Measurements from ENCODE around the gene CSF2RB. TPM values are rescaled to one million over a fixed set of nuclear protein-coding genes. Genes with fewer than 3 reads are reported as not detected.

Gene CSF2RB
- total RNA-seq, 1 donor from 2014 or later, result 0.05 TPM

GRCh38 chr22:36938028-36938425 lies 24.6 kb downstream of the CSF2RB start:
- no peaks in the 10 kb centered on the region for H3K36me3 Mint-ChIP-seq (ENCODE audit: low read depth)
- DNase-seq (ENCODE audit: low spot score), result no peak
- no peaks in the 10 kb centered on the region for H3K4me1 Mint-ChIP-seq (ENCODE audit: low read depth)
- peaks cover 26% of the 10 kb centered on the region for H3K27me3 Mint-ChIP-seq (ENCODE audit: low read depth)
- H3K9me3 Mint-ChIP-seq (ENCODE audit: low read depth), result no peaks in the 10 kb centered on the region
- H3K27ac Mint-ChIP-seq (ENCODE audit: unreplicated experiment), result no peak overlapping the region
- H3K4me3 Mint-ChIP-seq (ENCODE audit: unreplicated experiment), result no peak overlapping the region
- TF ChIP-seq CTCF (IDR thresholded peaks at IDR 0.05), result no peak

GRCh38 chr22:36938886-36939285 lies 25.5 kb downstream of the CSF2RB start:
- Mint-ChIP-seq H3K4me3 (ENCODE audit: unreplicated experiment) (no peak overlapping the region), H3K4me1 (ENCODE audit: low read depth) (no peaks in the 10 kb centered on the region), H3K36me3 (ENCODE audit: low read depth) (no peaks in the 10 kb centered on the region), H3K27ac (ENCODE audit: unreplicated experiment) (no peak overlapping the region), H3K9me3 (ENCODE audit: low read depth) (no peaks in the 10 kb centered on the region), H3K27me3 (ENCODE audit: low read depth) (peaks cover 28% of the 10 kb centered on the region)
- TF ChIP-seq CTCF (IDR thresholded peaks at IDR 0.05), result no peak
- DNase-seq (ENCODE audit: low spot score), result no peak

- Mint-ChIP-seq H3K27me3 (ENCODE audit: low read depth) (peaks cover 36% of the 10 kb centered on the region), H3K36me3 (ENCODE audit: low read depth) (no peaks in the 10 kb centered on the region), H3K9me3 (ENCODE audit: low read depth) (no peaks in the 10 kb centered on the region), H3K4me1 (ENCODE audit: low read depth) (peaks cover 3% of the 10 kb centered on the region), H3K27ac (ENCODE audit: unreplicated experiment) (no peak overlapping the region), H3K4me3 (ENCODE audit: unreplicated experiment) (no peak overlapping the region)
- no peak for DNase-seq (ENCODE audit: low spot score)
- TF ChIP-seq CTCF (IDR thresholded peaks at IDR 0.05), result no peak
Observed at GRCh38 chr22:36940676-36941075, 27.2 kb downstream of the CSF2RB start.

GRCh38 chr22:36942556-36942955 lies 29.1 kb downstream of the CSF2RB start:
- H3K36me3 Mint-ChIP-seq (ENCODE audit: low read depth), result no peaks in the 10 kb centered on the region

GRCh38 chr22:36946421-36947158 lies 33.2 kb downstream of the CSF2RB start:
- Mint-ChIP-seq H3K27ac (ENCODE audit: unreplicated experiment) (no peak overlapping the region), H3K36me3 (ENCODE audit: low read depth) (peaks cover 1% of the 10 kb centered on the region), H3K27me3 (ENCODE audit: low read depth) (peaks cover 40% of the 10 kb centered on the region), H3K4me1 (ENCODE audit: low read depth) (peaks cover 19% of the 10 kb centered on the region), H3K4me3 (ENCODE audit: unreplicated experiment) (no peak overlapping the region), H3K9me3 (ENCODE audit: low read depth) (no peaks in the 10 kb centered on the region)
- peak; percentile 30 for TF ChIP-seq CTCF (IDR thresholded peaks at IDR 0.05)
- DNase-seq (ENCODE audit: low spot score), result no peak

More at GRCh38 chr22:36942556-36942955, 29.1 kb downstream of the CSF2RB start:
- no peak for DNase-seq (ENCODE audit: low spot score)
- no peak overlapping the region for H3K4me3 Mint-ChIP-seq (ENCODE audit: unreplicated experiment)
- H3K27me3 Mint-ChIP-seq (ENCODE audit: low read depth), result peaks cover 30% of the 10 kb centered on the region
- H3K4me1 Mint-ChIP-seq (ENCODE audit: low read depth), result peaks cover 14% of the 10 kb centered on the region
- no peaks in the 10 kb centered on the region for H3K9me3 Mint-ChIP-seq (ENCODE audit: low read depth)
- H3K27ac Mint-ChIP-seq (ENCODE audit: unreplicated experiment), result no peak overlapping the region
- no peak for TF ChIP-seq CTCF (IDR thresholded peaks at IDR 0.05)

Data from chondrocyte (in vitro differentiated cells).